Ureter (tissue), 1 donor: ENCODE data around the gene CENPK. TPM values are rescaled to one million over a fixed set of nuclear protein-coding genes. Genes with fewer than 3 reads are reported as not detected.
"Not testable (repeated sequence)": the region's sequence is repeated elsewhere in the genome, so short reads cannot be mapped to it uniquely, and the experiment has no call there.

ENCODE experiments used
- DNase-seq: peaks from one replicate; pipeline ENCODE4 v3.0.0-alpha.2; 2020; ENCODE audit warnings: low spot score
- total RNA-seq: library from RNA; stranded (reverse); gene quantifications from one replicate; pipeline ENCODE4 v1.2.4, GENCODE V29; 2023
- donor health status: DM: yes; HTN: yes; CAD: no.

CENPK gene
- total RNA-seq: 2.3 TPM

- DNase-seq: peak; percentile 96
These were observed at the start of gene CENPK, which contains the start of gene PPWD1 for GRCh38 chr5:65562731-65563701. TSS of gene CENPK (minus strand) at chr5:65563168. CDS start at chr5:65554907, 8,261 bp downstream. TSS of gene PPWD1 (plus strand) at chr5:65563296. CDS start at chr5:65563311, 15 bp downstream.

GRCh38 chr5:65612298-65612907 is 49.4 kb upstream of the CENPK start:
- no peak for DNase-seq

GRCh38 chr5:65611524-65611923 is 48.6 kb upstream of the CENPK start:
- no peak for DNase-seq

- not testable (repeated sequence) for DNase-seq
These were observed 38.8 kb upstream of the CENPK start for GRCh38 chr5:65601761-65602160.

GRCh38 chr5:65588694-65589093 is 25.7 kb upstream of the CENPK start:
- DNase-seq: no peak

GRCh38 chr5:65577141-65577540 is 14.2 kb upstream of the CENPK start:
- no peak for DNase-seq

GRCh38 chr5:65570598-65571226 is 7.7 kb upstream of the CENPK start:
- no peak for DNase-seq

- DNase-seq: no peak
These were observed 3.5 kb upstream of the CENPK start for GRCh38 chr5:65566505-65566904.

GRCh38 chr5:65563777-65564176 is 809 bp upstream of the CENPK start:
- no peak for DNase-seq

GRCh38 chr5:65556718-65557117 is 6.2 kb downstream of the CENPK start:
- DNase-seq: no peak

GRCh38 chr5:65556181-65556580 is 6.8 kb downstream of the CENPK start:
- no peak for DNase-seq

- DNase-seq: no peak
These were observed 7.7 kb downstream of the CENPK start for GRCh38 chr5:65555287-65555686.

GRCh38 chr5:65553941-65554340 is 9.0 kb downstream of the CENPK start:
- no peak for DNase-seq

- no peak for DNase-seq
These were observed 14.7 kb downstream of the CENPK start for GRCh38 chr5:65548281-65548680.

GRCh38 chr5:65546141-65546540 is 16.8 kb downstream of the CENPK start:
- DNase-seq: no peak

GRCh38 chr5:65544473-65544872 is 18.5 kb downstream of the CENPK start:
- no peak for DNase-seq

- DNase-seq: no peak
These were observed 23.1 kb downstream of the CENPK start for GRCh38 chr5:65539827-65540226.

- no peak for DNase-seq
These were observed 27.4 kb downstream of the CENPK start for GRCh38 chr5:65535529-65535987.

- no peak for DNase-seq
These were observed 32.1 kb downstream of the CENPK start for GRCh38 chr5:65530904-65531303.

- DNase-seq: no peak
These were observed 37.2 kb downstream of the CENPK start for GRCh38 chr5:65525726-65526125.

- DNase-seq: no peak
These were observed 50.6 kb downstream of the CENPK start for GRCh38 chr5:65512170-65512937.

- no peak for DNase-seq
These were observed 54.0 kb downstream of the CENPK start for GRCh38 chr5:65508978-65509377.
